Dedifferentiated amniotic fluid mesenchymal stem cell (primary cell): ENCODE results near the gene CDK15.
"Not testable (repeated sequence)": the region's sequence is repeated elsewhere in the genome, so short reads cannot be mapped to it uniquely, and the experiment has no call there.

Experiments used
- DNase-seq: peaks from one replicate; pipeline ENCODE4 v3.0.0-alpha.2; 2016; ENCODE audit errors: extremely low spot score

CDK15 gene

GRCh38 chr2:201828220-201828619 is 21.9 kb downstream of the CDK15 start:
- no peak for DNase-seq

GRCh38 chr2:201830666-201831065 is 24.3 kb downstream of the CDK15 start:
- DNase-seq, result no peak

DNA sequence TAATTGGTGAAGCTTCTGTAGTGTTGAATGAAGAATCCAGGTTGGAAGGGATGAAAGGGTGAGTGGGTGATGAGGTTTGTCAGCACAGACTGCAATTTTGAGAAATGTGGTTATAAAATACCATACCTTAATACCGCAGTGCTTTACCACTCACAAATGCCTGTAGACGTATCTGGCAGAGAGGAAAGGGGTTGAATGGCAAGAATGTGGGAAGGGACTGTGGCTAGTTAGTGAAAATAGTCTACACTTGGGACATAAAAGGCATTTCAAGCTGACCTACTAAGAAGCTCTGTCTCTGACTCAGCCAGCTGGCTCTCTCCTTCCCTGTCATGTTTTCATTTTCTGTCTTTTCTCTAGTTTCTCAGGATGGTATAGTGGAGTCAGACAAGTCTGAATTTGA is 25.1 kb downstream of the CDK15 start:
- peak; percentile 68 for DNase-seq

- no peak for DNase-seq
Measured at GRCh38 chr2:201833781-201834180, 27.4 kb downstream of the CDK15 start.

DNA sequence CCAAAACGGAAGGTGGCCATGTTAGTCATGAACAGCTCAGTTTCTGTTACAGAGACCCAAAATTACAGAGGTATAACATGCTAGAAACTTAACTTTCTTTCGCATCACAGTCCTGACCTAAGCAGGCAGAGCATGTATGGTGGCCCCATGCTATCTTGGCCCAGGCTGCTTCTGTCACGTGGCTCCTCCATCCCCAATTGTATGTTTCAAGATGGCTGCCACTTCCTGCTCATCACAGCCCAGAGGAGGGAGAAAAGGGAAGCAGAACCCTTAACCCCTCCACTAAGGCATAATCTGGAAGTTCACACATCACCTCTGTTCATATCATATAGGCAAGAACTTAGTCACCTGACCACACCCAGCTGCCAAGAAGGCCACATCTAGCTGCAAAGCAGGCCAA is 28.7 kb downstream of the CDK15 start:
- DNase-seq, result no peak

- DNase-seq, result no peak
Measured at GRCh38 chr2:201837391-201837790, 31.1 kb downstream of the CDK15 start.

DNA sequence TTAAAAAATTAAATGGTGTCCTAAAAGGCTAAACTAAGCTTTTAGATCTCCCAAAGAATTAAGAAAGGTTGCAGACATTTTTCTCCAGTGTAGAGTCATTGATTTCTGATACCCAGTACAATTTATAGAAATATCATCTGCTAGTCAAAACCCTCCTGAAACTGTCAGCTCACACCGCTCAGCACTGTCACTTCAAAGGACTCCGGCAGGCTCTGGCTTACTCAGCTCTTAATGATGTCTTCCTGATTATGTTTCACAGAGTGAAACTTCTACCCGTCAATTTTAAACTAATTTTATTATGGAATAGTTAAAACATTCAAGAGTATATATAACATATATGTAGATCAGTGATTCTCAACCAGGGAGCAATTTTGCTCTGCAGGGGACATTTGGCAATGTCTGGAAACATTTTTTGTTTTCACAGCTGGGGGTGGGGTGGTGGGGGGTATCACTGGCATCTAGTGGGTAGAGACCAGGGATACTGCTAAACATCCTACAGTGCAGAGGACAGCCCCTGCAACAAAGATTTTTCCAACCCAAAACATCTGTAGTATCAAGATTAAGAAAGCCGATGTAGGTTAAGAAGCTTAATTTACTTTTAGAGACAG is 31.6 kb downstream of the CDK15 start:
- DNase-seq, result no peak

DNA sequence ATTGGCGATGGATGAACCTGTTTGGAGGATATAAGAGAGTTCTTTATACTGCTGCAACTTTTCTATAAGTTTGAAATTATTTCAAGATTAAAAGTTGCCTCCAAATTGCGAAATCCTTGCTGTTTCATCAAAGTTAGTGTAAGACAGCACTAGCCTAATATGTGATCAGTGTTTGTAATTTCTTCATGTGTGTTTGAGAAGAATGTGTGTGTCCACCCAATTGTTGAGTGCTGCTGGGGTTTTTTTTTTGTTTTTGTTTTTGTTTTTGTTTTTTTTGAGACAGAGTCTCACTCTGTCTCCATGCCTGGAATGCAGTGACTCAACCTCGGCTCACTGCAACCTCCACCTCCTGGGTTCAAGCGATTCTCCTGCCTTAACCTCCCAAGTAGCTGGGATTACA is 33.4 kb downstream of the CDK15 start:
- DNase-seq, result no peak

- DNase-seq, result no peak
Measured at GRCh38 chr2:201840726-201841125, 34.4 kb downstream of the CDK15 start.

GRCh38 chr2:201842131-201842860 is 36.0 kb downstream of the CDK15 start:
- no peak for DNase-seq

- not testable (repeated sequence) for DNase-seq
Measured at GRCh38 chr2:201844922-201845321, 38.6 kb downstream of the CDK15 start.

DNA sequence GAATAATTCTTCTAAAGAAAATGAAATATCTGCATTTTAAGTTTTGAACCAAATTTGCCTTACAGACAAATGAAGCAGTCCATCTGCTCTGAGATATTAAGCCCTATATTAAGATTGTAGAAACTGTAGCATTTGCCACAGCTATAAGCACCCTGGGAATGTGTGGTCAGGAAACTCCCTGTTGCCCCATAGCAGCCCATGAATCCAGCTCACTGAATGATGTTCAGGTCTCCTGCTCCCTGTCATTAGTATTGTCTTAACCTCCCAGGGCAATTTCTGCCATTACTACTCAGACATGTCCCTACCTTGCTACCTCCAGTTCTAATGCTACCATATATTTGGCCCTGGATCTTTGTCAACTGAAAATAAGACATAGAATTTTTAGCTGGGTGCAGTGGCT is 41.1 kb downstream of the CDK15 start:
- DNase-seq, result no peak

DNA sequence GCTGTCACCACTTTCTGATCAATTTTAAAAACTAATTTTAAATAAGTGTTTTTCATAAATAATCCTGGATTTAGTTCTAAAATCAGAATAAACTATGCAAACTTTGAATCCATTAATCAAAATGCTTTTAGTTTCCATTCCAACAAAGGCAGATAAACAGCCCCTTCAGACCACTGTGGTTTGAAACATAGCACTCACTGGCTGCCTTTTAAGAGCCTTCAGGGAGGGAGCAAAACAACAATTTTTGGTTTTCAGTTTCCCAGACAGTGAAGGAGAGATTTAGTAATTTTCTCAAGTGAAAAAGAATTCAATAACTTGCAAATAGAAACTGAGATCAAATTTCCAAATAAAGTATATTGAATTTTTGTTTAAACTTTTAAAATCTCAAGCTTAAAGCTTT is 46.1 kb downstream of the CDK15 start:
- DNase-seq, result no peak

GRCh38 chr2:201852878-201853415 is 46.6 kb downstream of the CDK15 start:
- no peak for DNase-seq

DNA sequence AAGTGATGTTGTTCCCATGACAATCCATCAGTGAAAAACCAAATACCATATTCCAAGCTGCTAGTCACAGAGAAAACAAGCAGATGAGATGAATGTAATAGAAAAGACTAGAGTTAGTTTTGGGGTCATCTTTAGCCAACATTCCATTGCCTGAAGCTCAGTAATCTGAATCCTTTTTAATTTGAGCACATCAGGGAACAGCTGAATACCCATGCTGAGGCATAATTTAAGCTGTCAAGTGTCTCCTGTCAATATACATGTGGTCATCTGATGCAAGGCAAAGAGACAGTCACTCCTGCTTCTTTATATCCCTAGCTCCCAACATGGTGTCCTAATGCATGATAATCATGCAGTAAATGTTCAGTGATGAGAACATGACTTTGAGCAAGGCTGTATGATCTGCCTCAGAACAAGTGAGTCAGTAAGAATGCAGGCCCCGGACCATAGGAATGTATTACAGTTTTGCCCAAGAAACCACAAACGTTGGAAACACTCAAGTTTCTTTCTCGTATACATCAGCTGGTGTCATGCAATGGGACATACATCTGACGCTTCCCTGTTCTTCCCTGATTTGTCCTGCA is 48.0 kb downstream of the CDK15 start:
- peak; percentile 98 for DNase-seq

GRCh38 chr2:201854841-201855240 is 48.5 kb downstream of the CDK15 start:
- peak; percentile 42 for DNase-seq

DNA sequence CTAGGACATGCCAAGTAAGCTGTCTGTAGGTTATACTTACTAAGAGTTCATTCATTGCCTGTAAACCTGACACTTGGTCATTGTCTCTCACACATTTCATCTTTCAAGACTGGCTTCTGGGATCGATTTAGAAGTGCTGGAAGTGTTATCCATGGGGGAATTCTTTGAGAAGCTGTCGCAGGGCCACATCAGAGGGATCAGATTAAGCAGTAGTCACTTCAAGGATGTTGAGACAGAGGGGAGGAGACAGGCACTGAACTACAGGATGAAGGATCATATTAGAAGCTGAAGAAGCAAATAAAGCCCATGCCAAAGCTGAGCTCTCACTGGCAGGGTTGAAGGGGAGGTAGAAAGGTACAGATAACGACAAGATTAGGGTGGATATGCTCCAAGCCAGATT is 49.0 kb downstream of the CDK15 start:
- DNase-seq, result no peak

GRCh38 chr2:201857326-201857725 is 51.0 kb downstream of the CDK15 start:
- no peak for DNase-seq

DNA sequence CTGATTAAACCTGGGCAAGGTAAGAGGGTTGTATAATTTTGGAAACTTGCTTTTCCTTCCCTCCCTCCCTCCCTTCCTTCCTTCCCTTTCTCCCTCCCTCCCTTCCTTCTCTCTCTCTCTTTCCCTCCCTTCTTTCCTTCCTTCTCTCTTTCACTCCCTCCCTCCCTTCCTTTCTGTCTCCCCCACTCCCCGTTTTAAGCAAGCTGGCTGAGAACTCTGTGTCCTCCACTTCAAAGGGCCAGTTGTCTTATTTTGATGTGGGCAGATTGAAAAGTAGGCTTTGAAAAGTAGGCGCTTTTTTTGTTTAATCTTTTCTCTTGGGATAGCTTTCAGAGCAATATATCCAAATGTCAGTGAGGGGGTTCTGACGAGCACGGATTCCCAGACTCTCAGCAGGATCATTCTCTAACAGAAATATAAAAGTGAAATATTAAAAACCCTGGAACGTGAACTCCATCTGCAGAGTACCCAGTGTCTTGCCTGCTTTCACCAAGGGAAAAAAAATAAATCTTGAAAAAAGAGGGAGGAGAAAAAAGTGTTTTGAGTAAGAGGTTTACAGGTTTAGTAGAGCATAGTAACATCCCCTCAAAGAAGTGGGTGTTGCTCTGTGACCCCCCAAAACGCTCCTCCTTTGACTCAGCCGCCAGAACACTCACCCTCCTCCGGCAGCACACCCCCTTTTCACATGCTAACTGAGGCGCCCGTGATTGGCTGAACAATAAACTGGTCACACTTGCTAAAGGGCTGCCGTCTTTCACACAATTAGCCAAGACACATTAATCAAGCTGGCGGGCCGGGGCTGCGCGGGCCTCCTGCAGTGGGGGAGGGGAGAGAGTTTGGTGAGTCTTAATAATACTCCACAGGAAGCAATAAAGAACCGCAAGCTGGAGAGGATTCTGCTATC is 52.2 kb downstream of the CDK15 start:
- no peak for DNase-seq

DNA sequence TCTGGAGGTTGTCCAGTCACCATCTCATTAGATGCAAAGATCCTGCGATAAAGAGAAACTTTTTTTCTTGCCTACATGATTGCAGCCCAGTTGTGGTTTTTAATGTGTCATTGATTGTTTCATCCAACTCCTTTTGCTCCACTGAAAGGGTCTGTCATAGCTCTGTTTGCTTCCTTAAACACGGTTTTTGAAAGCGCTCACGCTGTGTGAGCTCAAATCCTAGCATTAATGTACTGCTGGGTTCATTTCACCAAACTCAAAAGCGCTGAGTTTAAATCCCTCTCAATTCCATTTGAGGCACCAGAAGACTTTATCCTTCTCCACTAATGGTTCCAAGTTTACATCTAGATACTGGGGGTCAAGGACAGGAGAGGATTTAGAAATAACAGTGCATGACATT is 53.6 kb downstream of the CDK15 start:
- peak; percentile 27 for DNase-seq

- DNase-seq, result peak; percentile 87
Measured at GRCh38 chr2:201860636-201861066, 54.3 kb downstream of the CDK15 start.

GRCh38 chr2:201862843-201863242 is 56.5 kb downstream of the CDK15 start:
- no peak for DNase-seq
